K562 (cell line): ENCODE results near the gene NMNAT2. TPM values are rescaled to one million over a fixed set of nuclear protein-coding genes. Genes with fewer than 3 reads are reported as not detected.

Source experiments
- ATAC-seq: fragments of 200-7000 bp; cut with Tn5 transposase; 3 replicates; pipeline ENCODE4 v1.9.1; 2020; ENCODE audit warnings: moderate library complexity
- BruUV-seq: library from RNA; stranded (reverse); fragments of 400-500 nt; replicated peaks from 2 replicates; lab custom pipeline; 2021; lab: Mats Ljungman, UMichigan
- CTCF ChIA-PET: fragments of 300-600 bp; formaldehyde crosslinking; extraction: SDS; loops from one replicate; lab custom pipeline; 2021; ENCODE audit warnings: low intra/inter-chr PET ratio; lab: Yijun Ruan, JAX
- POLR2A ChIA-PET: fragments of 300-600, 350-650 bp; sonication (Branson Sonifier 250); formaldehyde crosslinking; extraction: SDS; loops from one replicate; lab custom pipeline; 2021; ENCODE audit warnings: antibody characterized with exemption, inconsistent platforms; lab: Yijun Ruan, JAX
- DNase-seq, 4 experiments: peaks; one replicate each; pipeline versions ENCODE4 v3.0.0 to v3.0.0-alpha.2; 2011 to 2018; ENCODE audit warnings: low spot score in 3 of 4, mixed read lengths in 3 of 4; ENCODE audit errors: extremely low read depth in 1 of 4
- FAIRE-seq: peaks from 2 replicates; lab custom pipeline; 2011; peaks lifted over from hg19 to GRCh38; lab: Jason Lieb, UNC
- H2AFZ ChIP-seq: 2 replicates; pipeline ENCODE4 v1.6.0; 2011; ENCODE audit warnings: low read depth, low read length, control low read depth, inconsistent platforms
- H3K27ac ChIP-seq: fragments of 200-600 bp; 3 replicates; pipeline ENCODE4 v1.8.0; 2011; ENCODE audit warnings: low read depth, mild to moderate bottlenecking, control low read depth, inconsistent platforms, low read length, moderate library complexity, mixed read lengths; ENCODE audit errors: extremely low read depth
- H3K27me3 ChIP-seq, 2 experiments: fragments of 300-600 bp in 1 of 2; 2 replicates in 1 of 2; 3 replicates in 1 of 2; pipeline versions ENCODE4 v1.6.0 to v1.8.0; 2011; ENCODE audit warnings: inconsistent platforms in 2 of 2, low read length in 2 of 2, mild to moderate bottlenecking in 1 of 2, mixed read lengths in 1 of 2, moderate library complexity in 1 of 2; ENCODE audit not compliant: control insufficient read depth in 2 of 2, insufficient read depth in 2 of 2
- H3K36me3 ChIP-seq: fragments of 300-600 bp; 3 replicates; pipeline ENCODE4 v1.8.0; 2011; ENCODE audit warnings: mild to moderate bottlenecking, low read length, inconsistent platforms; ENCODE audit not compliant: control insufficient read depth, insufficient read depth
- H3K4me1 ChIP-seq, 2 experiments: fragments of 200-600 bp in 1 of 2; replicated peaks in 1 of 2; 2 replicates in 1 of 2; 3 replicates in 1 of 2; pipeline versions ENCODE4 v1.5.1 to v1.8.0; 2011; ENCODE audit warnings: inconsistent platforms in 2 of 2, low read length in 2 of 2, mild to moderate bottlenecking in 1 of 2, mixed read lengths in 1 of 2, moderate library complexity in 1 of 2; ENCODE audit not compliant: control insufficient read depth in 2 of 2, insufficient read depth in 2 of 2
- H3K4me2 ChIP-seq: 2 replicates; pipeline ENCODE4 v1.6.1; 2011; ENCODE audit warnings: low read length, control low read depth, inconsistent platforms, mixed read lengths; ENCODE audit not compliant: insufficient read depth
- H3K4me3 ChIP-seq: fragments of 200-600 bp; sonication (generic), shearing (Covaris generic); 2 replicates; pipeline ENCODE4 v1.5.1; 2016; ENCODE audit warnings: control low read depth, inconsistent platforms
- H3K79me2 ChIP-seq: fragments of 200-600 bp; 3 replicates; pipeline ENCODE4 v1.8.0; 2011; ENCODE audit warnings: low read length, inconsistent platforms; ENCODE audit not compliant: control insufficient read depth, insufficient read depth
- H3K9ac ChIP-seq, 2 experiments: 2 replicates each; pipeline versions ENCODE4 v1.6.0 to v1.6.1; 2011; ENCODE audit warnings: low read depth in 2 of 2, low read length in 2 of 2, control low read depth in 1 of 2, inconsistent platforms in 1 of 2, mild to moderate bottlenecking in 1 of 2, mixed read lengths in 1 of 2; ENCODE audit not compliant: insufficient read depth in 1 of 2
- H3K9me1 ChIP-seq: one replicate; pipeline ENCODE4 v1.6.0; 2011; ENCODE audit warnings: inconsistent platforms, mild to moderate bottlenecking, low read length, moderate library complexity; ENCODE audit not compliant: control insufficient read depth, insufficient read depth
- H3K9me3 ChIP-seq: replicated peaks from 2 replicates; pipeline ENCODE4 v1.5.1; 2011; ENCODE audit warnings: low read depth, low read length, inconsistent platforms; ENCODE audit not compliant: control insufficient read depth, insufficient read depth
- H4K20me1 ChIP-seq: replicated peaks from 2 replicates; pipeline ENCODE4 v1.6.1; 2011; ENCODE audit warnings: low read length, inconsistent platforms, mixed read lengths; ENCODE audit not compliant: control insufficient read depth, insufficient read depth
- ARID4B ChIP-seq: sonication (generic); formaldehyde crosslinking; IDR thresholded peaks from 2 replicates; pipeline ENCODE4 v1.8.0; 2022; ENCODE audit warnings: mild to moderate bottlenecking, missing genetic modification reagents
- BRF1 ChIP-seq: IDR thresholded peaks from 3 replicates; pipeline ENCODE4 v1.6.1; 2011; ENCODE audit warnings: borderline replicate concordance, mild to moderate bottlenecking; ENCODE audit not compliant: insufficient read length; ENCODE audit errors: extremely low read depth
- CHCHD3 ChIP-seq: fragments of 250-450 bp; sonication (Bioruptor Pico); IDR thresholded peaks from 2 replicates; pipeline ENCODE4 v2.1.2; 2022; ENCODE audit warnings: mild to moderate bottlenecking
- EGR1 ChIP-seq: fragments of 450-650 bp; conservative IDR thresholded peaks from 2 replicates; pipeline ENCODE4 v1.6.1; 2017; ENCODE audit warnings: mild to moderate bottlenecking
- FOXA1 ChIP-seq: fragments of 450-650 bp; IDR thresholded peaks from 2 replicates; pipeline ENCODE4 v1.6.1; 2016; ENCODE audit warnings: mild to moderate bottlenecking, borderline replicate concordance
- HDAC6 ChIP-seq: IDR thresholded peaks from 2 replicates; pipeline ENCODE4 v1.6.1; 2012; ENCODE audit warnings: low read depth, mild to moderate bottlenecking, control low read depth, inconsistent platforms, low read length, moderate library complexity
- HIVEP1 ChIP-seq: fragments of 250-450 bp; sonication (Bioruptor Pico); IDR thresholded peaks from 2 replicates; pipeline ENCODE4 v1.4.0; 2020; ENCODE audit warnings: mild to moderate bottlenecking
- KHSRP ChIP-seq: fragments of 450-650 bp; IDR thresholded peaks from 2 replicates; pipeline ENCODE4 v1.6.1; 2017
- KLF1 ChIP-seq: fragments of 450-650 bp; IDR thresholded peaks from 2 replicates; pipeline ENCODE4 v1.6.1; 2016; ENCODE audit warnings: missing genetic modification characterization, missing compliant biosample characterization
- KLF13 ChIP-seq: fragments of 450-650 bp; IDR thresholded peaks from 2 replicates; pipeline ENCODE4 v1.6.1; 2016; ENCODE audit warnings: missing genetic modification characterization, low read depth, mild to moderate bottlenecking, missing compliant biosample characterization, moderate library complexity, borderline replicate concordance
- MYC ChIP-seq, 2 experiments: fragments of 250-450 bp in 1 of 2; sonication (Bioruptor Pico) in 1 of 2; IDR thresholded peaks; 2 replicates each; pipeline versions ENCODE4 v1.5.1 to v1.6.1; 2012 to 2021; ENCODE audit warnings: low read depth in 2 of 2, borderline replicate concordance in 1 of 2, improper control_type of control experiment in 1 of 2, low read length in 1 of 2, mild to moderate bottlenecking in 1 of 2, moderate library complexity in 1 of 2
- NELFE ChIP-seq: IDR thresholded peaks from 2 replicates; pipeline ENCODE4 v1.6.1; 2011; ENCODE audit warnings: mild to moderate bottlenecking; ENCODE audit not compliant: insufficient read depth, insufficient read length
- NEUROD1 ChIP-seq: fragments of 150-350 bp; IDR thresholded peaks from 2 replicates; pipeline ENCODE4 v1.6.1; 2014; ENCODE audit warnings: borderline replicate concordance, low read length, low read depth; ENCODE audit not compliant: partially characterized antibody
- TCFL5 ChIP-seq: fragments of 250-450 bp; sonication (Bioruptor Pico); conservative IDR thresholded peaks from 2 replicates; pipeline ENCODE4 v1.6.1; 2021; ENCODE audit warnings: mild to moderate bottlenecking, moderate library complexity, matching md5 sums
- ZBTB9 ChIP-seq: fragments of 450-650 bp; formaldehyde crosslinking; IDR thresholded peaks from 2 replicates; pipeline ENCODE4 v1.4.0; 2020; ENCODE audit warnings: mild to moderate bottlenecking, moderate library complexity
- ZNF354B ChIP-seq: fragments of 250-450 bp; sonication (Bioruptor Pico); IDR thresholded peaks from 2 replicates; pipeline ENCODE4 v1.4.0; 2020
- WGBS: fragments of 100-300 bp; shearing (Covaris generic); methylation state at CpG from one replicate; pipeline ENCODE4 v1.1.6; 2016; ENCODE audit warnings: low coverage, mixed read lengths; ENCODE audit not compliant: insufficient coverage; ENCODE audit errors: missing lambda C conversion rate; 5-methylcytosine and 5-hydroxymethylcytosine counted together
- in situ Hi-C: fragments of 300-500 bp; cut with MboI; formaldehyde crosslinking; loops from 4 replicates; pipeline ENCODE4 v1.15.0; 2018; ENCODE audit warnings: inconsistent platforms, mixed read lengths
- intact Hi-C: fragments of 100-400 bp; cut with micrococcal nuclease; formaldehyde crosslinking; loops from 2 replicates; pipeline ENCODE4 v1.14.2; 2022
- polyA plus RNA-seq, 8 experiments: library from polyadenylated mRNA; depleted of rRNA in 4 of 8; stranded (reverse) in 5 of 8; unstranded in 3 of 8; fragments of >200 nt; fragmentation: Nextera tagmentation in 2 of 8; fragmentation: Illumina TruSeq in 1 of 8; extraction: Ambion mirVana in 2 of 8; extraction: Trizol in 1 of 8; gene quantifications; 2 replicates each; pipeline versions ENCODE4 v1.2.1 to v1.2.3, GENCODE V29; 2011 to 2014; ENCODE audit warnings: inconsistent platforms in 1 of 8, missing spikeins in 1 of 8
- total RNA-seq, 7 experiments: library from RNA; depleted of rRNA in 6 of 7; stranded (reverse); fragments of >200 nt in 6 of 7; fragmentation: Illumina TruSeq in 2 of 7; extraction: Trizol in 2 of 7; gene quantifications; 2 replicates each; pipeline versions ENCODE4 v1.2.1 to v1.2.3, GENCODE V29; 2011 to 2021; ENCODE audit warnings: low replicate concordance in 1 of 7

NMNAT2 gene
- total and polyA plus RNA-seq, 9 of the 15 experiments (the other 6 are each of a cell fraction or from before 2014, with no cell fraction given): not detected

GRCh38 chr1:183248989-183249691, 169.0 kb downstream of the NMNAT2 start (continued):
- TF ChIP-seq KLF13 (tag) (no peak), ZBTB9 (CRISPR knock-in tag) (no peak), CHCHD3 (CRISPR knock-in tag) (no peak), KLF1 (tag) (no peak), HDAC6 (no peak), FOXA1 (no peak), ZNF354B (CRISPR knock-in tag) (no peak)

- ChIA-PET CTCF (no interaction called here), POLR2A (no interaction called here)
- H3K4me2 ChIP-seq: no peak overlapping the region
- no peaks in the 10 kb centered on the region for H3K9me3 ChIP-seq
- no peaks in the 10 kb centered on the region for H3K36me3 ChIP-seq
- H3K27ac ChIP-seq: no peak overlapping the region
- H4K20me1 ChIP-seq: no peaks in the 10 kb centered on the region
- no peak overlapping the region for H2AFZ ChIP-seq
- DNase-seq (no peak), FAIRE-seq (no peak), ATAC-seq (no peak)
- no peak for TF ChIP-seq NELFE
- TF ChIP-seq ARID4B (CRISPR knock-in tag): no peak
- no peak for TF ChIP-seq MYC (IDR thresholded peaks at IDR 0.05; ENCODE audit: low read depth, low read length)
- TF ChIP-seq MYC (CRISPR knock-in tag; IDR thresholded peaks at IDR 0.05; ENCODE audit: borderline replicate concordance, low read depth): no peak
- no peak for TF ChIP-seq NEUROD1
- TF ChIP-seq HIVEP1 (CRISPR knock-in tag): no peak
- no peak for TF ChIP-seq EGR1
- no peak for TF ChIP-seq KHSRP
- no peak for TF ChIP-seq BRF1
- no peak for TF ChIP-seq TCFL5 (CRISPR knock-in tag)
- no peaks in the 10 kb centered on the region for H3K9me1 ChIP-seq
- H3K9ac ChIP-seq: no peak overlapping the region
- no peaks in the 10 kb centered on the region for H3K79me2 ChIP-seq
- H3K4me1 ChIP-seq: no peaks in the 10 kb centered on the region
- in situ Hi-C loops: loop anchor here (25.0 kb wide), 1 partner anchor 286 kb away; the partner anchor contains the start of gene SHCBP1L
- no TSS peak for BruUV-seq
- H3K27me3 ChIP-seq: peaks cover 0 to 16% of the 10 kb centered on the region in 2 experiments; a peak in 2 of 5 replicates
- WGBS: 0% methylated on average over 1 of the region's 1 CpG
- H3K4me3 ChIP-seq: no peak overlapping the region
- intact Hi-C loops: no loop called here
These were observed 170.2 kb downstream of the NMNAT2 start for GRCh38 chr1:183247931-183248330.
